Measurements from ENCODE around the gene MDFIC2.
"Not testable (repeated sequence)": the region's sequence is repeated elsewhere in the genome, so short reads cannot be mapped to it uniquely, and the experiment has no call there.

Gene MDFIC2

GRCh38 chr3:70312336-70312735 is at the start of gene MDFIC2:
TSS of gene MDFIC2 (minus strand) at chr3:70312638. CDS start at chr3:70311973, 665 bp downstream.
- DNase-seq = no peak

DNA sequence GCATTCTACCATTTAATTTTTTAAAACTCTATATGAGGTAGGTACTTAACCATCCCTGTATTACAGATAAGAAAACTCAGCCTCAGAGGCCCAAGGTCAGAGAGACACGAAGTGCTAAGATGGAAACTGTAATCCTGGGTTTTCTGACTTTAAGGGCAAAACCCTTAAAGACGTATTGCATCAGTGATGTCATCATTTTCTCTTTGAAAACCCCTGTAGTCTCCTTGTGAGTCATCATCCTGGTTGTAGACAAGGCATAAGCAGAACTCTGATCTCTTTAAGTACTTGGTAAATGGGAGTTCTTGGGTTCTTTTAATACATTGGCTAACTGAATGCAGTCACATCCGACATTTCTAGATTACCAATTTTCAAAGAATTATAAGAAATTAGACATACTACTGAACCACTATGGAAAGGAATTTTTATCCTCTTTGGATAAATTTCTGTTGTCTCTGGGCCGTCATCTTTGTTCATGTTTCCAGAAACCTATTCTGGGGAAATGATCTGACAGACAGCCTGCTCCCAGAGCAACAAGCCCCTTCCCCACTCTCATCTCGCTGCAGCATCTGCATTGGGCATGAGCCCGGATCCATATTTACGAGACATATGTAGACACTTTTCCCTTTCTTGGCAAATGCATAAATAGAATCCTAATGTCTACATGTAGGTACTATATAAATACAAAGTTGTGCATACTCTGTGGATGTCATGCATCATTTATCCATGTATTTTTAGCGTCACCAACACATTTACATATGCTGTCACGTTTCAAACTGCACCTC is 48.7 kb upstream of the MDFIC2 start:
- DNase-seq = no peak

DNA sequence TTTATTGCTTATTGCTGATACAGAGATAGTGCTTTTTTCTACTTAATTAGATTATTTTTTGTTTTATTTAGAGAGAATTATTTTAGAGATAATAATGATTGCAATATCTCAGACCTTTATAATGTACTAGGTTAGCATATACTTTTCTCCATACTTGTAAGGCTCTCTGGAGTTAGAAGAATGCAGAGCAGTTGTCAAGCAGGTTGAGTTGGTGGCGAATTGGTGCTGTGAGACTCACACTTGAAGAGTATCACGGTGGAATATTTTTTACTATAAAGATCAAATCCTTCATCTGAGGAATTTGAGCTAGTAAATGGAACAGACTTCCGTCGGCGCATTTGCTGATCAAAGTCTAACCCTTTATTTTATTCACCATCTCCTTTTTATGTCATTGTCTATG is 47.3 kb upstream of the MDFIC2 start:
- no peak for DNase-seq

- no peak for DNase-seq
Observed at GRCh38 chr3:70358978-70359580, 46.6 kb upstream of the MDFIC2 start.

- DNase-seq = no peak
Observed at GRCh38 chr3:70352215-70352614, 39.8 kb upstream of the MDFIC2 start.

GRCh38 chr3:70342149-70342548 is 29.7 kb upstream of the MDFIC2 start:
- DNase-seq = no peak

DNA sequence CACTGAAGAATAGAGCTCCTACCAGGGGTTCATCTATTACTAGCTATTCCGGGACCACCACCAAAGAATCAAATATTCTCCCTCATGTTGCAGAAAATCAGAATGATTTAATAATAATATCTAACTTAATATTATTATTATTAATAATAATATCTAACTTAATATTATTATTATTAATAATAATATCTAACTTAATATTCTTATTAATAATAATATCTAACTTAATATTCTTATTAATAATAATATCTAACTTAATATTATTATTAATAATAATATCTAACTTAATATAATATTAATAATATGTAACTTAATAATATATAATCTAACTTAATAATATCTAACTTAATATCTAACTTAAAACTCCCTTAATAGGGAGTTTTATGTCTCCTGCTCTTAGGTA is 24.4 kb upstream of the MDFIC2 start:
- DNase-seq = not testable (repeated sequence)

DNA sequence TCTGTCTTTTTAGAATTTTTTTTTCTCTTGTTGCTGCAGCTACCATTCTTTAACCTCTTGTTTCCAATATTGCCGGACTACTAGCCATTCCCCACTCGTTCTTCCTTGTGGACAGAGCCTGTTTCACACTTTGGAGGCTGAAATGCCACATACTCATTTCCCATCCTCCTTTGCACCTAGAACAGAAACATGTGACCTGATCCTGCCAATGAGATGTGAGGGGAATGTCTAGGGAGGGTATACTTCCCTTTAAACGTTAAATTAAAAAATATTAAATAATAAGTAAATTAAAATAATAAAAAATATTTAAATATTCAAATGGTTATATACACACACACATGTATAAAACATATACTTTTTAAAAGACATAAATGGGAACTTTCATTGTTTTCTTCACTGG is 20.6 kb upstream of the MDFIC2 start:
- DNase-seq = no peak

GRCh38 chr3:70315021-70315420 is 2.6 kb upstream of the MDFIC2 start:
- DNase-seq = no peak

GRCh38 chr3:70310809-70311208 is 1.6 kb downstream of the MDFIC2 start:
- DNase-seq = no peak

GRCh38 chr3:70309591-70309990 is 2.8 kb downstream of the MDFIC2 start:
- no peak for DNase-seq

DNA sequence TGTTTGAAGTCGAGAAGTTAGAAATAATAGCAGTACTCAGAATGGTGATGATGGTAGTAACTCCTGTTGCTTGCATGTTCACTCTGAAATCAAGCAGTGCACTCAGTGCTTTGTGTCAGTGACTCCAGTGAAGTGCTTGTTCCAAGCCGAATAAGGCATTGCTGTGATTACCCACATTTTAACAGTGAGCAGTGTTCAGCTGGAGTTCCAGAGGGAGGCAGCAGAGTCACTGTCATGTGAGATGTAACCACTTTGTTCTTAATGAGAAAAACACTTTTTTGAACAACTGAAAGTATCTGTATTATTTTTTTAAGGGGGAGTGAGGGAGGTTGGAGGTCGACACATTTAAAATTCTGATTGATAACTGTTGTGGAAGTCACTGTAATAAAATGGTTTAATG is 3.7 kb downstream of the MDFIC2 start:
- no peak for DNase-seq

DNA sequence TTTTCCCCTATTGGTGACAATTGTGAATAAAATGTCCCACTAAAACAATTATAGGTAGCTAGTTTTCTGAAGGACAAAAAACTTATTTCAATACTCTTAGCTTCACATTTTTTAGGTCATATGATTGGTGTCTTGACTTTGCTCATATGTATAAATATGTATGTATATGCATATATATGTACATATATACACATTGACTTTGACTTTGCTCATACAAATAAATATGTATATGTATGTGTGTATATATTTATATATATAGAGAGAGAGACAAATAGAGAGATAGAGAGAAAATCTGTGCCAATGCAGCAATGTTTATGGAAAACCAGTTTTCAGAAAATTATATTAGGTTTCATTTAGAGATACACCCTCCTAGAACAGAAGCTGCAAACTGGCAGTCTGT is 5.7 kb downstream of the MDFIC2 start:
- DNase-seq = no peak

DNA sequence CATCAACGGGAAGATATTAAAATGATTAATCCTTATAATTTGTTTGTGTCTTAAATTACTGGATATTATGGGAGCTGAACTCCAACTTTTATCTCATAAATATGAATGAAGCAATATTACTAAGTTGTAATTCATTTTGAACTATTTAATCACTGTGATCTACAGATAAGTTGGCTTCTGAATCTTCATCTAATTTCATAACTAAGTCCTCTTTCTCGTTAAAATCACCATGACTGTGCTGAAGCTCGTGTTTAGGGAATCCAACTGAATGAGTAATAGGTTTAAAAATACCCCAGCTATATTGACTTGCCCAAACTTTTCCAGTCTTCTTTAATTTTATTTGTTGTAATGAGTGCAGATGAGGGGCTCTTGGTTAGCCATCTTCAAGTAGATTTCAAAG is 14.1 kb downstream of the MDFIC2 start:
- no peak for DNase-seq

DNA sequence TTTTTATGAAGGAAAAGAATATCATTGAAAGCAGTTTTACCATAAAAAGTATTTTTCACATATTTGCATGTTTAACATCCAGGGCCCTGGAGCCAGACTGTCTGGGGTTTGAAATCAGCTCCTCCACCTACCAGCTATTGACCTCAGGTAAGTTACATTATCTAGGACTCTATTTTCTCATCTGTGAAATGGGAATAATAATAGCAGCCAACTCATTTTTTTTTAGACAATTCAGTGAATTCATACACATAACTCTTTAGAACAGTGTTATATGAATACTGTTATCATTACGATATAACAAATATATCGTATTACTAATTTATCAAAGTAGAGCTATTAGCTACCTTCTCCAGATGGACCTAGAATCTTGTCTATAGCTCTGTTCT is 21.3 kb downstream of the MDFIC2 start:
- DNase-seq = no peak

- not testable (repeated sequence) for DNase-seq
Observed at GRCh38 chr3:70290431-70291096, 21.9 kb downstream of the MDFIC2 start.

GRCh38 chr3:70281663-70282062 is 30.8 kb downstream of the MDFIC2 start:
- DNase-seq = no peak

DNA sequence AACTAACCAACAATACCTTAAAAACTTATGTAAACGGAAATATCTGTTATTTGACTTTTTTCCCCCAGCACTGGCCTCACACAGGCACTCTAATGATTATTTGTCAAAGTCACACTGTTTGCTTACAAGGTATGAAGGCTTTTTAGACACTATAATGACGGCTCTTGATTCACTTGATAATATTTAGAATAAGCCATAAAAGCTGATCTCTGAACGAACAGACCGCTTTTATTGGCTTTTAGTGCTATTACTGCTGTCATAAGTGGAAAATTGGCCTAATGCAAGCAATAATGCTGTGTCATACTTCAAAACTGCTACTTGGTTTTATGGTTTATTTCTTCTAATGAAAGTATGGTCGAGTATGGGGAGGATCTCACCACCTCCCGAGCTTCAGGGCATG is 35.1 kb downstream of the MDFIC2 start:
- DNase-seq = no peak

DNA sequence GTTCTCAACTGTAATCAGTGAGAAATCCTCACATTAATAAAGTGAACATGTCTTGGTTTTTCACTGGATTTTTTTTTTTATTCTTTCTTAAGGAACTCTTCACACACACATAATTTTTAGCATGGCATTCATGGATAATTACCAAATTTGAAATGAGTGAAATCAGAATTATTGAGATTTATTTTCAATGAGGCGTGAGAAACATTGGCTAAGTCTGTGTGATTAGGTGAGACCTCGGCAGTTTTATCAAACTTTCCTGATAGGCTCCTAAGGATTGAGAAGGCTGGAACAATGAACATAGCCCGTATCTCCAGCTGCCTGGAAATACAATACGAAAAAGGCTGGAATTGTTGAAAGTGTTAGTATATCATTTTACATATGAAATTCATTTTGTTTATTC is 35.5 kb downstream of the MDFIC2 start:
- no peak for DNase-seq

- DNase-seq = no peak
Observed at GRCh38 chr3:70273492-70273891, 38.9 kb downstream of the MDFIC2 start.

GRCh38 chr3:70272798-70273197 is 39.6 kb downstream of the MDFIC2 start:
- no peak for DNase-seq

DNA sequence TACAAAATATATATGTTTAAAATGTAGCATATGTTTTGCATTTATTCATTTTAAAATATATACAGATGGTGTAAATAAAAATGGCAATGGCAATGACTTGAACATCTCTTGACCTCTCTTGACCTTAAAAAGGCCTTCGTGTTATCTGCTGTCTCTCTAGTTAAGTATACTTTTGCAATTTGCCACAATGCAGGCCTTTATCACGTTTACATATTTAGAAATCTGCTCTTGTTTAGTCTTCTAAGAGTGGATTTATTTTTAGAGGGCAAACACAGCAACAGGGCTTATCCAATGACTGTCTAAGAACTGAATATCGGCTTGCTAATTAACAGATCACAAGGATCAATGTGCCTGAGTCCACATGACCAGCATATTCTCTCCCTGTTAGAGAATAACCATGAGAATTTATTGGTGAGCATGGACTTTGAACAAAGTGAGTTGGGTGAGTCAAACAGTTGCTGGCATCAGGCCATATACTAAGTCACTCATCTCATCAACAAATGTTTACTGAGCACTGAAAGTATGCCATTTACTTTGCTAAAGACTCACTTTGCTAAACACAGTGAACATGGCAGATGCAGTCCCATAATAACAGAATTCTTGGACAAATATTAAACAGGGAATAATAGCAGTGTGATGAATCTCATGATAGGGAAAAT is 48.2 kb downstream of the MDFIC2 start:
- no peak for DNase-seq

GRCh38 chr3:70261283-70261682 is 51.2 kb downstream of the MDFIC2 start:
- DNase-seq = no peak

DNA sequence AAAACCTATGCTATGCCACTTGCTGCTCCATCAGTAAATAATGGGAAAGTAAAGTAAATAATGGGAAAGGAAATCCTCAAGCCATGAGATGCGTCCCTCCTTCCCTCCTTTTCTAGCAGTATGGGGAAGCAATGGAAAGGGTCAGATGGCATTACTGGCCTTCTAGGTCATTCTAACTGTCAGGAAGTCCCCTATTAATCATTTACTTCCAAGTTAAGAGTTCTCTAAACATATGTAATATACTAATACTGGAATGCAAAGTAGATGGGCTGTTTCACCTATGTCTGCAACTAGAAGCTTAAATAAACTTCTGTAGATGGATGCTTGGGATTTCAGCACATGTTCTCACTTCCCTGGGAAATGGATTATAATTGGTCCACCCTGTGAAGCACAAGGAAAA is 55.9 kb downstream of the MDFIC2 start:
- DNase-seq = no peak

Measured in activated CD4-positive, alpha-beta T cell treated with anti-CD3 and anti-CD28 coated beads, Interleukin-2, amount 50 U/mL, for 1 hour (primary cell).